GM12878 (cell line): Measurements from ENCODE around the gene PFDN4. TPM values are rescaled to one million over a fixed set of nuclear protein-coding genes. Genes with fewer than 3 reads are reported as not detected.

Experiments used
- ATAC-seq: fragments of 200-7000 bp; cut with Tn5 transposase; 3 replicates; pipeline ENCODE4 v1.9.1; 2020; ENCODE audit warnings: mild to moderate bottlenecking, moderate library complexity
- BruUV-seq: library from RNA; stranded (reverse); fragments of 400-500 nt; replicated peaks from 2 replicates; lab custom pipeline; 2021; lab: Mats Ljungman, UMichigan
- CTCF ChIA-PET: fragments of 300-600 bp; sonication (Branson Sonifier 250); formaldehyde crosslinking; extraction: SDS; loops from one replicate; lab custom pipeline; 2021; ENCODE audit warnings: inconsistent platforms; lab: Yijun Ruan, JAX
- POLR2A ChIA-PET: fragments of 350-600 bp; formaldehyde crosslinking; extraction: SDS; loops from one replicate; lab custom pipeline; 2021; ENCODE audit warnings: inconsistent platforms; lab: Charles Lee
- RAD21 ChIA-PET: fragments of 300-600 bp; sonication (Branson Sonifier 250); formaldehyde crosslinking; loops from one replicate; lab custom pipeline; 2023; ENCODE audit warnings: antibody characterized with exemption; ENCODE audit not compliant: unreplicated experiment; lab: Charles Lee
- SMC1A ChIA-PET: fragments of 300-600 bp; sonication (Branson Sonifier 250); formaldehyde crosslinking; loops from one replicate; lab custom pipeline; 2023; ENCODE audit not compliant: unreplicated experiment, uncharacterized antibody; lab: Charles Lee
- DNase-seq: peaks from one replicate; pipeline ENCODE4 v3.0.0-alpha.2; 2011; ENCODE audit warnings: low read depth, low spot score
- FAIRE-seq: peaks from 3 replicates; lab custom pipeline; 2011; peaks lifted over from hg19 to GRCh38; lab: Jason Lieb, UNC
- H2AFZ ChIP-seq: 2 replicates; pipeline ENCODE4 v1.6.0; 2011; ENCODE audit warnings: low read depth, low read length, control low read depth; ENCODE audit not compliant: control insufficient read depth
- H3K27ac ChIP-seq: 2 replicates; pipeline ENCODE4 v1.5.1; 2011; ENCODE audit warnings: control low read depth; ENCODE audit not compliant: control insufficient read depth, insufficient read depth
- H3K27me3 ChIP-seq, 2 experiments: replicated peaks in 1 of 2; 2 replicates each; pipeline versions ENCODE4 v1.6.0 to v1.6.1; 2011; ENCODE audit warnings: low read length in 1 of 2; ENCODE audit not compliant: control insufficient read depth in 2 of 2, insufficient read depth in 2 of 2
- H3K36me3 ChIP-seq, 2 experiments: 2 replicates each; pipeline ENCODE4 v1.5.1; 2011; ENCODE audit warnings: low read length in 1 of 2; ENCODE audit not compliant: control insufficient read depth in 2 of 2, insufficient read depth in 2 of 2
- H3K4me1 ChIP-seq: 2 replicates; pipeline ENCODE4 v1.6.1; 2011; ENCODE audit warnings: mild to moderate bottlenecking, low read length, moderate library complexity, mixed read lengths; ENCODE audit not compliant: control insufficient read depth, insufficient read depth
- H3K4me2 ChIP-seq: 2 replicates; pipeline ENCODE4 v1.6.0; 2011; ENCODE audit warnings: control low read depth; ENCODE audit not compliant: control insufficient read depth, insufficient read depth
- H3K4me3 ChIP-seq: fragments of 200-600 bp; sonication (generic); 2 replicates; pipeline ENCODE4 v1.5.1; 2016
- H3K79me2 ChIP-seq: 2 replicates; pipeline ENCODE4 v1.6.0; 2011; ENCODE audit warnings: low read length; ENCODE audit not compliant: control insufficient read depth, insufficient read depth
- H3K9ac ChIP-seq: 2 replicates; pipeline ENCODE4 v1.8.0; 2011; ENCODE audit warnings: low read length, control low read depth, mixed read lengths; ENCODE audit not compliant: control insufficient read depth, insufficient read depth
- H3K9me3 ChIP-seq: replicated peaks from 3 replicates; pipeline ENCODE4 v1.5.1; 2011; ENCODE audit warnings: mild to moderate bottlenecking, low read length; ENCODE audit not compliant: control insufficient read depth, insufficient read depth
- H4K20me1 ChIP-seq: 2 replicates; pipeline ENCODE4 v1.6.0; 2011; ENCODE audit not compliant: control insufficient read depth, insufficient read depth
- ESRRA ChIP-seq: IDR thresholded peaks from 2 replicates; pipeline ENCODE4 v1.6.1; 2012; ENCODE audit warnings: mild to moderate bottlenecking, low read length, improper control_type of control experiment
- GABPA ChIP-seq: IDR thresholded peaks from 2 replicates; pipeline ENCODE4 v1.6.1; 2014; ENCODE audit warnings: antibody characterized with exemption, low read depth, mild to moderate bottlenecking, inconsistent platforms
- HDAC2 ChIP-seq: fragments of 200-600 bp; sonication (generic); IDR thresholded peaks from 2 replicates; pipeline ENCODE4 v1.6.1; 2017
- HDAC6 ChIP-seq: fragments of 200-600 bp; sonication (generic); IDR thresholded peaks from one replicate; pipeline ENCODE4 v1.8.0; 2017; ENCODE audit warnings: antibody characterized with exemption; ENCODE audit not compliant: unreplicated experiment
- MTA3 ChIP-seq: IDR thresholded peaks from 2 replicates; pipeline ENCODE4 v1.6.1; 2012; ENCODE audit warnings: low read length, inconsistent platforms, borderline replicate concordance
- NR2F1 ChIP-seq: fragments of 450-650 bp; conservative IDR thresholded peaks from 2 replicates; pipeline ENCODE4 v1.6.1; 2017; ENCODE audit warnings: mild to moderate bottlenecking
- NRF1 ChIP-seq: conservative IDR thresholded peaks from 2 replicates; pipeline ENCODE4 v1.6.1; 2011; ENCODE audit warnings: mild to moderate bottlenecking, low read depth, low read length, improper control_type of control experiment
- RAD51 ChIP-seq: fragments of 450-650 bp; IDR thresholded peaks from 2 replicates; pipeline ENCODE4 v1.6.1; 2016; ENCODE audit warnings: moderate library complexity, mild to moderate bottlenecking, inconsistent platforms
- SMC3 ChIP-seq: IDR thresholded peaks from 2 replicates; pipeline ENCODE4 v1.6.1; 2011; ENCODE audit warnings: low read length, improper control_type of control experiment, borderline replicate concordance
- SRF ChIP-seq, 2 experiments: IDR thresholded peaks; 2 replicates each; pipeline ENCODE4 v1.6.1; 2011; ENCODE audit warnings: low read depth in 2 of 2, low read length in 2 of 2, mild to moderate bottlenecking in 1 of 2, moderate library complexity in 1 of 2
- TCF7 ChIP-seq: IDR thresholded peaks from 2 replicates; pipeline ENCODE4 v1.6.1; 2014; ENCODE audit warnings: antibody characterized with exemption, borderline replicate concordance
- ZSCAN29 ChIP-seq: fragments of 450-650 bp; IDR thresholded peaks from 2 replicates; pipeline ENCODE4 v1.6.1; 2017; ENCODE audit warnings: mild to moderate bottlenecking, moderate library complexity
- WGBS: methylation state at CpG from one replicate; pipeline ENCODE4 v1.1.6; 2016; ENCODE audit warnings: low lambda C conversion rate; ENCODE audit not compliant: insufficient replicate concordance, insufficient coverage; ENCODE audit errors: missing lambda C conversion rate; 5-methylcytosine and 5-hydroxymethylcytosine counted together
- in situ Hi-C: fragments of 300-500 bp; cut with MboI; formaldehyde crosslinking; loops from 9 replicates; pipeline ENCODE4 v1.14.3; 2018; ENCODE audit warnings: mixed read lengths
- intact Hi-C: fragments of 100-400 bp; cut with micrococcal nuclease; formaldehyde crosslinking; loops from one replicate; pipeline ENCODE4 v1.14.2; 2022; ENCODE audit not compliant: unreplicated experiment
- polyA plus RNA-seq, 11 experiments: library from polyadenylated mRNA; depleted of rRNA in 4 of 11; unstranded in 6 of 11; stranded (reverse) in 5 of 11; fragments of >200 nt; fragmentation: Nextera tagmentation in 4 of 11; fragmentation: Illumina TruSeq in 1 of 11; extraction: Ambion mirVana in 4 of 11; extraction: Trizol in 1 of 11; gene quantifications; 1 replicate in 1 of 11; 2 replicates in 10 of 11; pipeline versions ENCODE4 v1.2.1 to v1.2.3, GENCODE V29; 2011 to 2016; ENCODE audit warnings: inconsistent platforms in 2 of 11, missing spikeins in 2 of 11, low read depth in 1 of 11
- total RNA-seq, 4 experiments: library from RNA; depleted of rRNA in 3 of 4; stranded (reverse); fragments of >200 nt in 3 of 4; fragmentation: Illumina TruSeq in 1 of 4; extraction: Trizol in 1 of 4; gene quantifications; 2 replicates each; pipeline versions ENCODE4 v1.2.1 to v1.2.3, GENCODE V29; 2013 to 2021
- TF ChIP-seq, protein P1 (sequence below): IDR thresholded peaks from 2 replicates; pipeline ENCODE4 v1.6.1; 2012; ENCODE audit warnings: improper control_type of control experiment, low read depth, low read length; ENCODE audit not compliant: insufficient replicate concordance
- TF ChIP-seq, protein P2 (sequence below): IDR thresholded peaks from 2 replicates; pipeline ENCODE4 v1.6.1; 2012; ENCODE audit warnings: low read depth, low read length, improper control_type of control experiment

PFDN4 gene
- total and polyA plus RNA-seq, 10 of the 15 experiments (the other 5 are each of a cell fraction or from before 2014, with no cell fraction given): 36.9 to 136 (median 82.8) TPM

DNA sequence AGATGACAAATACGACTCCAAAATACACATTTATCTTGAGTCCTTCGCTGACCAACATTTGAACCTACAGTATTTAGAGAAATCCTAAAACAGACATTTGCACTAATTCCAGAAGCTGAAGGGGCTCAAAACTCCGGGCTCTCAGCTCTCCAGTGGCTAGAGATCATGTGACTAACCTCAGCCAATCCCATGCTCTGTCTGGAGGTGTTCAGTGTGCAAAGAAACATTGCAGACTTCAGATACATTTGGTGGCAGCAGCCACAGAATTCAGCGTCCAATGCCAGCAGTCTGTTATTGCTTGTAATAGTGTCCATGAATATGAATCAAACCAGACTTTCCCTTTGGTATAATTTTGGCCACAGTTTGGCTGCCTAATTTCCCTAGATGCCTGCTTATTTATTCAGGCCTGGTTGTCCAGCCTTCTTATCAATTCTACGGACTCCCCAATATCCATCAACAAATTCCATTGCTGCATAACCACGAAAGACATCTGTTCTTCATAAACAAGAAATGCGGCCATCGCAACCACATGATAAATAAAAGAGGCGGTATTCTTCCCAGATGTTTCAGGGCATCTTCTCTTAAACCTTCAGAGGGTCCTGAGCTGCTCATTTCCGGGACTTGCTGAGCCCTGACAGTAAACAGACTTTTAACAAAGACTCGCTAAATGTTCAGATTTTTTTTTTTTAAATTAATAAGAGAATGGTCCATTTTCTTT, 19.6 kb upstream of the PFDN4 start:
- intact Hi-C loops (no loop called here), in situ Hi-C loops (no loop called here)
- CTCF ChIA-PET: interaction anchor here (1.1 to 1.7 kb wide), 3 partner anchors 9 to 83 kb away, joined by 3 to 4 read pairs (median 3); no protein-coding TSS in a partner anchor
- no peak for ATAC-seq
- RAD21 ChIA-PET: interaction anchor here (1.5 kb wide), 1 partner anchor 9 kb away, joined by 3 read pairs; no protein-coding TSS in a partner anchor
- SMC1A ChIA-PET: no interaction called here
- peak; percentile 27 for FAIRE-seq
- no peaks in the 10 kb centered on the region for H3K79me2 ChIP-seq
- no peaks in the 10 kb centered on the region; a peak in 1 of 4 replicates for H3K27me3 ChIP-seq
- TF ChIP-seq HDAC6: no peak
- no peak for TF ChIP-seq SMC3
- TF ChIP-seq ZSCAN29: no peak
- TF ChIP-seq TCF7: no peak
- TF ChIP-seq, protein P1, sequence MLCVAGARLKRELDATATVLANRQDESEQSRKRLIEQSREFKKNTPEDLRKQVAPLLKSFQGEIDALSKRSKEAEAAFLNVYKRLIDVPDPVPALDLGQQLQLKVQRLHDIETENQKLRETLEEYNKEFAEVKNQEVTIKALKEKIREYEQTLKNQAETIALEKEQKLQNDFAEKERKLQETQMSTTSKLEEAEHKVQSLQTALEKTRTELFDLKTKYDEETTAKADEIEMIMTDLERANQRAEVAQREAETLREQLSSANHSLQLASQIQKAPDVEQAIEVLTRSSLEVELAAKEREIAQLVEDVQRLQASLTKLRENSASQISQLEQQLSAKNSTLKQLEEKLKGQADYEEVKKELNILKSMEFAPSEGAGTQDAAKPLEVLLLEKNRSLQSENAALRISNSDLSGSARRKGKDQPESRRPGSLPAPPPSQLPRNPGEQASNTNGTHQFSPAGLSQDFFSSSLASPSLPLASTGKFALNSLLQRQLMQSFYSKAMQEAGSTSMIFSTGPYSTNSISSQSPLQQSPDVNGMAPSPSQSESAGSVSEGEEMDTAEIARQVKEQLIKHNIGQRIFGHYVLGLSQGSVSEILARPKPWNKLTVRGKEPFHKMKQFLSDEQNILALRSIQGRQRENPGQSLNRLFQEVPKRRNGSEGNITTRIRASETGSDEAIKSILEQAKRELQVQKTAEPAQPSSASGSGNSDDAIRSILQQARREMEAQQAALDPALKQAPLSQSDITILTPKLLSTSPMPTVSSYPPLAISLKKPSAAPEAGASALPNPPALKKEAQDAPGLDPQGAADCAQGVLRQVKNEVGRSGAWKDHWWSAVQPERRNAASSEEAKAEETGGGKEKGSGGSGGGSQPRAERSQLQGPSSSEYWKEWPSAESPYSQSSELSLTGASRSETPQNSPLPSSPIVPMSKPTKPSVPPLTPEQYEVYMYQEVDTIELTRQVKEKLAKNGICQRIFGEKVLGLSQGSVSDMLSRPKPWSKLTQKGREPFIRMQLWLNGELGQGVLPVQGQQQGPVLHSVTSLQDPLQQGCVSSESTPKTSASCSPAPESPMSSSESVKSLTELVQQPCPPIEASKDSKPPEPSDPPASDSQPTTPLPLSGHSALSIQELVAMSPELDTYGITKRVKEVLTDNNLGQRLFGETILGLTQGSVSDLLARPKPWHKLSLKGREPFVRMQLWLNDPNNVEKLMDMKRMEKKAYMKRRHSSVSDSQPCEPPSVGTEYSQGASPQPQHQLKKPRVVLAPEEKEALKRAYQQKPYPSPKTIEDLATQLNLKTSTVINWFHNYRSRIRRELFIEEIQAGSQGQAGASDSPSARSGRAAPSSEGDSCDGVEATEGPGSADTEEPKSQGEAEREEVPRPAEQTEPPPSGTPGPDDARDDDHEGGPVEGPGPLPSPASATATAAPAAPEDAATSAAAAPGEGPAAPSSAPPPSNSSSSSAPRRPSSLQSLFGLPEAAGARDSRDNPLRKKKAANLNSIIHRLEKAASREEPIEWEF: no peak
- TF ChIP-seq RAD51: no peak
- no peak for TF ChIP-seq MTA3
- TF ChIP-seq ESRRA: no peak
- TF ChIP-seq HDAC2: no peak
- no peak for TF ChIP-seq NRF1
- TF ChIP-seq NR2F1: no peak
- TF ChIP-seq, protein P2, sequence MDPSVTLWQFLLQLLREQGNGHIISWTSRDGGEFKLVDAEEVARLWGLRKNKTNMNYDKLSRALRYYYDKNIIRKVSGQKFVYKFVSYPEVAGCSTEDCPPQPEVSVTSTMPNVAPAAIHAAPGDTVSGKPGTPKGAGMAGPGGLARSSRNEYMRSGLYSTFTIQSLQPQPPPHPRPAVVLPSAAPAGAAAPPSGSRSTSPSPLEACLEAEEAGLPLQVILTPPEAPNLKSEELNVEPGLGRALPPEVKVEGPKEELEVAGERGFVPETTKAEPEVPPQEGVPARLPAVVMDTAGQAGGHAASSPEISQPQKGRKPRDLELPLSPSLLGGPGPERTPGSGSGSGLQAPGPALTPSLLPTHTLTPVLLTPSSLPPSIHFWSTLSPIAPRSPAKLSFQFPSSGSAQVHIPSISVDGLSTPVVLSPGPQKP: no peak
- no peak for TF ChIP-seq SRF (IDR thresholded peaks at IDR 0.05; ENCODE audit: low read depth in 2 of 2, low read length in 2 of 2)
- TF ChIP-seq GABPA: no peak
- no peaks in the 10 kb centered on the region for H4K20me1 ChIP-seq
- H3K4me3 ChIP-seq: no peak overlapping the region
- no peak for DNase-seq
- 61% methylated on average over 11 of the region's 11 CpGs for WGBS
- no peak overlapping the region for H3K9ac ChIP-seq
- no peak overlapping the region for H3K27ac ChIP-seq
- H3K4me1 ChIP-seq: no peaks in the 10 kb centered on the region
- no TSS peak for BruUV-seq
- H2AFZ ChIP-seq: no peak overlapping the region
- H3K9me3 ChIP-seq: no peaks in the 10 kb centered on the region
- H3K4me2 ChIP-seq: no peak overlapping the region
- no peaks in the 10 kb centered on the region for H3K36me3 ChIP-seq
- POLR2A ChIA-PET: no interaction called here
